A673 (cell line): ENCODE results near the gene N4BP2.

Source experiments
- EZH2 ChIP-seq: fragments of 200-600 bp; sonication (generic); IDR thresholded peaks from 2 replicates; pipeline ENCODE4 v1.6.1; 2017; ENCODE audit warnings: borderline replicate concordance, low read depth, mild to moderate bottlenecking, mixed read lengths, antibody characterized with exemption, low read length; ENCODE audit not compliant: poor library complexity, severe bottlenecking
- TF ChIP-seq, protein P1 (sequence below): fragments of 300-800, 200-600 bp; sonication (generic); conservative IDR thresholded peaks from 2 replicates; pipeline ENCODE4 v1.5.1; 2017; ENCODE audit warnings: low read depth, mild to moderate bottlenecking, antibody characterized with exemption, low read length, moderate library complexity, mixed read lengths

DNA sequence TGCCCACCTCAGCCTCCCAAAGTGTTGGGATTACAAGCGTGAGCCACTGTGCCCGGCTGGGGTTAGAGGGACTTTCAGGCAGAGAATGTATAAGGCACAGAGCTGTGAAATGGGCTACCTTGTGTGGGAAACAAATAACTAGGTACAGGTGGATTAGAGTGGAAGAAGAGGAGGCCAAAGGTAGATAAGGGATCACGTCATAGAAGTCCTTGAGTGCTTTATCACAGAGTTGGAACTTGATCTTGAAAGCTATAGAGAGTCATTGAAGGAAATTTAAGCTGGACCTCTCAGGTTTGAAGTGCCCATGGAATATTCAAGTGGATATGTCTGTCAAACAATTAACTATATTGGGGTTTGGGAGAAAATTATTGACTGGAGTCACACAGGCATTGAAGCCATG, 8.4 kb downstream of the N4BP2 start:
- TF ChIP-seq, protein P1, sequence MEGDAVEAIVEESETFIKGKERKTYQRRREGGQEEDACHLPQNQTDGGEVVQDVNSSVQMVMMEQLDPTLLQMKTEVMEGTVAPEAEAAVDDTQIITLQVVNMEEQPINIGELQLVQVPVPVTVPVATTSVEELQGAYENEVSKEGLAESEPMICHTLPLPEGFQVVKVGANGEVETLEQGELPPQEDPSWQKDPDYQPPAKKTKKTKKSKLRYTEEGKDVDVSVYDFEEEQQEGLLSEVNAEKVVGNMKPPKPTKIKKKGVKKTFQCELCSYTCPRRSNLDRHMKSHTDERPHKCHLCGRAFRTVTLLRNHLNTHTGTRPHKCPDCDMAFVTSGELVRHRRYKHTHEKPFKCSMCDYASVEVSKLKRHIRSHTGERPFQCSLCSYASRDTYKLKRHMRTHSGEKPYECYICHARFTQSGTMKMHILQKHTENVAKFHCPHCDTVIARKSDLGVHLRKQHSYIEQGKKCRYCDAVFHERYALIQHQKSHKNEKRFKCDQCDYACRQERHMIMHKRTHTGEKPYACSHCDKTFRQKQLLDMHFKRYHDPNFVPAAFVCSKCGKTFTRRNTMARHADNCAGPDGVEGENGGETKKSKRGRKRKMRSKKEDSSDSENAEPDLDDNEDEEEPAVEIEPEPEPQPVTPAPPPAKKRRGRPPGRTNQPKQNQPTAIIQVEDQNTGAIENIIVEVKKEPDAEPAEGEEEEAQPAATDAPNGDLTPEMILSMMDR: no peak
- TF ChIP-seq EZH2: no peak
